ENCODE results near the gene FGD5. TPM values are rescaled to one million over a fixed set of nuclear protein-coding genes. Genes with fewer than 3 reads are reported as not detected.

FGD5 gene
- total RNA-seq, 3 donors from 2014 or later (not counting 1 experiment from before 2014, with no cell fraction given): not detected

DNA sequence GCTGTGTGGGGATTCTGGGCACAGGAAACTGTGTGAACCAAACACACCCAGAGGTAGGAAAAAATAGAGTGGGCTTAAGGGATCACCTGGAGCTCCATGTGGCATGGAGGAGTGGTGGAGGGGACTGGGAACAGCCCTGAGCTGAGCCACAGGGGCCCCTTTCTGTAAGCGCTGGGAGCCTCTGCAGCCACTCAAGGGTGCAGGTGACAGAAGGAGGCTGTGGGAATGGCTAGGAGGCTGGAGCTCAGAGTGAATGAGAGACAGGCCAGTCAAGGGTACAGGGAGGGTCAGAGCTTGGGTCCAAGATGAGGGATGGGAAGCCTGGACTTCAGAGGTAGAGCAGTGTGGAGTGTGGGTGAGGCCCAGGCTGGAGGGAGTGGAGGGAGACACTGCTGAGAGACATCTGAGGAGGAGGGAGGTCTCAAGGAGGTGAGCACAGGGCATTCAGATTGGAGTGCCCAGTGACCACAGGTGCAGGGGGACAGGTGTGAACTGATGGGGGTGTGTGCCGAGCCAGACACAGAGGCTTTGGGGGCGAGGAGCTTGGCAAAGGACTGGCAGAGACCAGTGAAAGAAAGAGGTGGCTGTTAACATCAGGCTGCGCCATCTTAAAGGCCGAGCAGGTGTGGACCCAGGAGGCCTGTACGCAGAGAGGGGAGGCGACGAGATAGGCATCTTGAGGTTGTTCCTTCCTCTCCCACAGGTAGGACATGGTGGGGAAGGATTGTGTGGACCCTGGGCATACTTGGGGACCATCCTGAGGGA, 56.8 kb downstream of the FGD5 start:
- Mint-ChIP-seq H3K36me3 (no peaks in the 10 kb centered on the region), H3K27me3 (ENCODE audit: low read depth in 2 of 2) (peaks cover 0 to 14% of the 10 kb centered on the region in 2 donors), H3K4me3 (no peak overlapping the region), H3K27ac (no peak overlapping the region), H3K4me1 (peaks cover 0 to under 1% of the 10 kb centered on the region in 2 donors), H3K9me3 (no peaks in the 10 kb centered on the region)
- Histone ChIP-seq H3K27ac (ENCODE audit: low read length) (no peak overlapping the region), H3K4me3 (ENCODE audit: low read length) (no peak overlapping the region), H3K9me3 (ENCODE audit: control insufficient read depth, insufficient read depth, low read length) (no peaks in the 10 kb centered on the region), H3K36me3 (ENCODE audit: control insufficient read depth, insufficient read depth, low read length) (no peaks in the 10 kb centered on the region), H3K27me3 (ENCODE audit: control insufficient read depth, insufficient read depth, low read length) (no peaks in the 10 kb centered on the region), H3K4me1 (ENCODE audit: control insufficient read depth, insufficient read depth, low read length) (no peaks in the 10 kb centered on the region)
- WGBS (ENCODE audit: insufficient coverage): 85% methylated on average over 8 of the region's 8 CpGs
- TF ChIP-seq CTCF (IDR thresholded peaks at IDR 0.05): no peak
- intact Hi-C loops (cut with micrococcal nuclease): no loop called here
- no peak for DNase-seq
- no peak for ATAC-seq

GRCh38 chr3:14876921-14877333, 58.2 kb downstream of the FGD5 start:
- H3K27me3 Mint-ChIP-seq (ENCODE audit: low read depth in 2 of 2): peaks cover 0 to 16% of the 10 kb centered on the region in 2 donors
- ATAC-seq (no peak), DNase-seq (no peak)
- no peaks in the 10 kb centered on the region for H3K36me3 Mint-ChIP-seq
- TF ChIP-seq CTCF (IDR thresholded peaks at IDR 0.05): no peak
- Histone ChIP-seq H3K4me1 (ENCODE audit: control insufficient read depth, insufficient read depth, low read length) (peaks cover 8% of the 10 kb centered on the region), H3K27me3 (ENCODE audit: control insufficient read depth, insufficient read depth, low read length) (no peaks in the 10 kb centered on the region), H3K36me3 (ENCODE audit: control insufficient read depth, insufficient read depth, low read length) (no peaks in the 10 kb centered on the region), H3K9me3 (ENCODE audit: control insufficient read depth, insufficient read depth, low read length) (no peaks in the 10 kb centered on the region), H3K4me3 (ENCODE audit: low read length) (no peak overlapping the region), H3K27ac (ENCODE audit: low read length) (no peak overlapping the region)
- no peak overlapping the region for H3K4me3 Mint-ChIP-seq
- no peaks in the 10 kb centered on the region for H3K9me3 Mint-ChIP-seq
- WGBS (ENCODE audit: insufficient coverage): 94% methylated on average over 12 of the region's 12 CpGs
- peaks cover 0 to 7% of the 10 kb centered on the region in 2 donors for H3K4me1 Mint-ChIP-seq
- H3K27ac Mint-ChIP-seq: no peak overlapping the region
- intact Hi-C loops (cut with micrococcal nuclease): no loop called here

GRCh38 chr3:14877469-14877868, 58.7 kb downstream of the FGD5 start:
- no peak for ATAC-seq
- Histone ChIP-seq H3K27me3 (ENCODE audit: control insufficient read depth, insufficient read depth, low read length) (no peaks in the 10 kb centered on the region), H3K4me3 (ENCODE audit: low read length) (no peak overlapping the region), H3K27ac (ENCODE audit: low read length) (no peak overlapping the region), H3K36me3 (ENCODE audit: control insufficient read depth, insufficient read depth, low read length) (no peaks in the 10 kb centered on the region), H3K9me3 (ENCODE audit: control insufficient read depth, insufficient read depth, low read length) (no peaks in the 10 kb centered on the region), H3K4me1 (ENCODE audit: control insufficient read depth, insufficient read depth, low read length) (peaks cover 8% of the 10 kb centered on the region)
- intact Hi-C loops (cut with micrococcal nuclease): no loop called here
- no peak for TF ChIP-seq CTCF (IDR thresholded peaks at IDR 0.05)
- H3K4me1 Mint-ChIP-seq: peaks cover 0 to 7% of the 10 kb centered on the region in 2 donors
- H3K4me3 Mint-ChIP-seq: no peak overlapping the region
- WGBS (ENCODE audit: insufficient coverage): 89% methylated on average over 7 of the region's 7 CpGs
- DNase-seq: no peak
- H3K27ac Mint-ChIP-seq: no peak overlapping the region
- peaks cover 0 to 16% of the 10 kb centered on the region in 2 donors for H3K27me3 Mint-ChIP-seq (ENCODE audit: low read depth in 2 of 2)
- no peaks in the 10 kb centered on the region for H3K36me3 Mint-ChIP-seq
- no peaks in the 10 kb centered on the region for H3K9me3 Mint-ChIP-seq

All from natural killer cell (primary cell).